Lung (tissue), 12 donors: ENCODE results near the gene PCYOX1L. TPM values are rescaled to one million over a fixed set of nuclear protein-coding genes. Genes with fewer than 3 reads are reported as not detected.
A peak's percentile ranks its signal among the peaks of the same experiment; 100 is the strongest.
"Not testable (repeated sequence)": the region's sequence is repeated elsewhere in the genome, so short reads cannot be mapped to it uniquely, and the experiment has no call there.

Experiments
- ATAC-seq: fragments of 200-7000 bp; cut with Tn5 transposase; one replicate; pipeline ENCODE4 v1.9.1; 2020; ENCODE audit warnings: moderate number of reproducible peaks; ENCODE audit not compliant: insufficient read depth, low FRiP score
- DNase-seq, 3 donors: peaks; one replicate each; pipeline ENCODE4 v3.0.0-alpha.2; 2013 to 2017
- H3K27ac ChIP-seq, 2 donors: one replicate each; pipeline ENCODE4 v1.5.1; 2013; ENCODE audit warnings: mild to moderate bottlenecking in 2 of 2, moderate library complexity in 2 of 2, control low read depth in 1 of 2, inconsistent platforms in 1 of 2, low read depth in 1 of 2, low read length in 1 of 2
- H3K27me3 ChIP-seq, 3 donors: one replicate each; pipeline ENCODE4 v1.5.1; 2013; ENCODE audit warnings: low read length in 2 of 3; ENCODE audit not compliant: control insufficient read depth in 3 of 3, insufficient read depth in 3 of 3
- H3K36me3 ChIP-seq, 4 donors: one replicate each; pipeline ENCODE4 v1.5.1; 2013; ENCODE audit warnings: low read length in 4 of 4, mild to moderate bottlenecking in 1 of 4, moderate library complexity in 1 of 4; ENCODE audit not compliant: control insufficient read depth in 4 of 4, insufficient read depth in 4 of 4
- H3K4me1 ChIP-seq, 5 donors: one replicate each; pipeline ENCODE4 v1.5.1; 2013; ENCODE audit warnings: low read length in 5 of 5, mild to moderate bottlenecking in 2 of 5, moderate library complexity in 1 of 5; ENCODE audit not compliant: control insufficient read depth in 5 of 5, insufficient read depth in 5 of 5
- H3K4me3 ChIP-seq: one replicate; pipeline ENCODE4 v1.5.1; 2013; ENCODE audit warnings: mild to moderate bottlenecking, control low read depth, moderate library complexity
- H3K9ac ChIP-seq, 2 donors: one replicate each; pipeline ENCODE4 v1.5.1; 2013; ENCODE audit warnings: low read length in 2 of 2, control low read depth in 1 of 2; ENCODE audit not compliant: insufficient read depth in 1 of 2
- H3K9me3 ChIP-seq, 4 donors: one replicate each; pipeline ENCODE4 v1.5.1; 2013; ENCODE audit warnings: low read length in 3 of 4, mild to moderate bottlenecking in 1 of 4, moderate library complexity in 1 of 4; ENCODE audit not compliant: control insufficient read depth in 4 of 4, insufficient read depth in 3 of 4
- CTCF ChIP-seq: IDR thresholded peaks from 2 replicates; pipeline ENCODE4 v1.5.1; 2012; ENCODE audit warnings: mild to moderate bottlenecking; ENCODE audit errors: control extremely low read depth, extremely low read depth
- WGBS, 2 donors: extraction: QIAGEN DNeasy Blood & Tissue Kit; methylation state at CpG; one replicate each; pipeline ENCODE4 v1.1.7; 2013; 5-methylcytosine and 5-hydroxymethylcytosine counted together
- polyA plus RNA-seq, 2 donors: library from polyadenylated mRNA; stranded (reverse); fragments of 200-250 nt; gene quantifications; one replicate each; pipeline ENCODE4 v1.2.1, GENCODE V29; 2013
- total RNA-seq, 2 donors: library from RNA; depleted of rRNA in 1 of 2; stranded (reverse); fragments of >200 nt in 1 of 2; gene quantifications; one replicate each; pipeline ENCODE4 v1.2.1, GENCODE V29; 2014 to 2021
- donor health status: control.
- donor health status: control.
- donor health status: Bipolar disorder and iron deficiency.
- donor health status: healthy.
- donor health status: DM: yes; HTN: yes; CAD: no.

PCYOX1L gene
- total and polyA plus RNA-seq, 4 donors = 4.8 to 9.3 (median 7.3) TPM

- peaks cover under 1 to 50% (median 19%) of the 10 kb centered on the region in 5 donors for H3K4me1 ChIP-seq
- no peak for DNase-seq
- no peaks in the 10 kb centered on the region for H3K27me3 ChIP-seq
- WGBS, 2 donors = 68 to 69% methylated on average over 7 of the region's 7 CpGs
- no peak overlapping the region for H3K4me3 ChIP-seq
- no peak for TF ChIP-seq CTCF
- no peak for ATAC-seq
- no peaks in the 10 kb centered on the region for H3K9me3 ChIP-seq
- peak overlapping the region in 1 of 2 donors; percentile 68 for H3K27ac ChIP-seq
- no peaks in the 10 kb centered on the region for H3K36me3 ChIP-seq
- H3K9ac ChIP-seq = no peak overlapping the region
Measured at GRCh38 chr5:149388498-149389190, 30.8 kb downstream of the PCYOX1L start.

GRCh38 chr5:149389552-149390495 is 32.0 kb downstream of the PCYOX1L start:
- no peak for ATAC-seq
- Histone ChIP-seq H3K9ac (no peak overlapping the region), H3K4me3 (no peak overlapping the region), H3K27ac (peak overlapping the region; percentile 4 to 28), H3K36me3 (no peaks in the 10 kb centered on the region), H3K27me3 (no peaks in the 10 kb centered on the region), H3K9me3 (no peaks in the 10 kb centered on the region), H3K4me1 (peaks cover 0 to 46% (median 22%) of the 10 kb centered on the region in 5 donors)
- 85 to 88% methylated on average over 11 of the region's 11 CpGs for WGBS, 2 donors
- no peak for DNase-seq
- TF ChIP-seq CTCF = no peak

- not testable (repeated sequence) for H3K9ac ChIP-seq, H3K4me3 ChIP-seq, H3K9me3 ChIP-seq, DNase-seq, H3K36me3 ChIP-seq, ATAC-seq, H3K27ac ChIP-seq, H3K27me3 ChIP-seq
- H3K4me1 ChIP-seq = peaks cover 0 to 37% (median 18%) of the 10 kb centered on the region in 5 donors
- 91 to 96% methylated on average over 6 of the region's 6 CpGs for WGBS, 2 donors
Measured at GRCh38 chr5:149391076-149391475, 33.2 kb downstream of the PCYOX1L start.

DNA sequence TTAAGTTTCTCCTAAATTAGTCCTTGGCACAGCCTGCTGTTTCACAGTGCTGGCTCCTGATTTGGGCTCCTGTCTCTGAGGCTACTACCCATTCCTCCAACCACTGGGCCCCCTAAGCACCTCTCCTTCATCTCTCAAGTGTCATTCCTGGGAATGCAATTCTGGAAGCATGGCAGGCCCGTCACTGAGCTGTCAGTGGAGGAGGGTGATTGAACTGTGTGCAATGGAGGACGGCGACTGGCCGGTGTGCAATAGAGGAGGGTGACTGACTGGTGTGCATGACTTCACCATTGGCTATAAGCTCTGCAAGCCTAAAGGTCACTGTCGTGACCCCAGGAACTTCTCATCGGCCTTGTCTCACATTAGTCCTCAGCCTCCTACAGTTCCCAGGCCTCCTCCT is 33.7 kb downstream of the PCYOX1L start:
- Histone ChIP-seq H3K4me3 (no peak overlapping the region), H3K36me3 (no peaks in the 10 kb centered on the region), H3K27me3 (no peaks in the 10 kb centered on the region), H3K4me1 (peaks cover 0 to 33% (median 14%) of the 10 kb centered on the region in 5 donors), H3K9me3 (no peaks in the 10 kb centered on the region), H3K27ac (no peak overlapping the region), H3K9ac (no peak overlapping the region)
- WGBS, 2 donors = 78 to 91% methylated on average over 6 of the region's 6 CpGs
- no peak for DNase-seq
- TF ChIP-seq CTCF = no peak
- no peak for ATAC-seq
